Activated naive CD8-positive, alpha-beta T cell treated with anti-CD3 and anti-CD28 coated beads, Interleukin-2, amount 10 ng/mL, durations not matched to agents 7 days and 5 days (primary cell): ENCODE measurements around the gene CNGA1. TPM values are rescaled to one million over a fixed set of nuclear protein-coding genes. Genes with fewer than 3 reads are reported as not detected.
"Not testable (repeated sequence)": the region's sequence is repeated elsewhere in the genome, so short reads cannot be mapped to it uniquely, and the experiment has no call there.

Experiments
- ATAC-seq: fragments of 150-1000 bp; cut with Tn5 transposase; one replicate; pipeline ENCODE4 v1.10.0; 2021; ENCODE audit warnings: low read depth, moderate library complexity
- POLR2A ChIA-PET: fragments of 350-600 bp; sonication (Branson Sonifier 250); formaldehyde crosslinking; loops from one replicate; lab custom pipeline; 2021; ENCODE audit warnings: antibody characterized with exemption; lab: Charles Lee
- DNase-seq: peaks from one replicate; pipeline ENCODE4 v3.0.0; 2021
- H3K27ac Mint-ChIP-seq: one replicate; pipeline ENCODE4 v1.8.0; 2022; ENCODE audit warnings: mild to moderate bottlenecking, mixed read lengths
- H3K27me3 Mint-ChIP-seq: one replicate; pipeline ENCODE4 v1.8.0; 2022; ENCODE audit warnings: mild to moderate bottlenecking, moderate library complexity, mixed read lengths
- H3K36me3 Mint-ChIP-seq: one replicate; pipeline ENCODE4 v1.8.0; 2021; ENCODE audit warnings: mild to moderate bottlenecking, mixed read lengths
- H3K4me1 Mint-ChIP-seq: one replicate; pipeline ENCODE4 v1.8.0; 2021; ENCODE audit warnings: mixed read lengths
- H3K4me3 Mint-ChIP-seq: one replicate; pipeline ENCODE4 v1.8.0; 2022; ENCODE audit warnings: mild to moderate bottlenecking, moderate library complexity, mixed read lengths
- H3K9me3 Mint-ChIP-seq: one replicate; pipeline ENCODE4 v1.8.0; 2021; ENCODE audit warnings: mixed read lengths
- total RNA-seq, 2 experiments: library from RNA; stranded (reverse); gene quantifications; one replicate each; pipeline ENCODE4 v1.2.3, GENCODE V29; 2021

The CNGA1 gene
- total RNA-seq, 2 experiments from 2014 or later, result not detected

DNA sequence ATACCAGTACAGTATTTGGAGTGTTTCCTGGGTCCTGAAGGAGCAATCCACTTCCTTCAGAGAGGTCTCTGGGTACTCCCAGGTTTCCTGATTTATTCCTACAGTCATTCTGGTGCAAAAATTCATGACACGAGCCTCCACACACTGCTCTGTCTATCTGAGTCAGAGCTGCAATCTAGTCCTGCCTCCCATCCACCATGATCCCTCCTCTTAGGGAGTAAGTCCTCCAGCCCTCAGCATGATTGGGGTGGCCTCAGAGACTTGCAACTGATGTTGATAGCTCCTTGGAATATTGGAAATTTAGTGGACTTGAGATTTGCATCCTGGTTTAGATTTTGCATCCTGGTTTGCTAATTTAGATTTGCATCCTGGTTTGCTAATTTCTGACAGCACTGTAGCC is 20.5 kb downstream of the CNGA1 start:
- H3K9me3 Mint-ChIP-seq, result peaks cover 11% of the 10 kb centered on the region
- no peak overlapping the region for H3K4me3 Mint-ChIP-seq
- no peaks in the 10 kb centered on the region for H3K27me3 Mint-ChIP-seq
- POLR2A ChIA-PET, result no interaction called here
- H3K4me1 Mint-ChIP-seq, result peaks cover 10% of the 10 kb centered on the region
- DNase-seq (no peak), ATAC-seq (no peak)
- H3K36me3 Mint-ChIP-seq, result peaks cover 3% of the 10 kb centered on the region
- H3K27ac Mint-ChIP-seq, result no peak overlapping the region

DNA sequence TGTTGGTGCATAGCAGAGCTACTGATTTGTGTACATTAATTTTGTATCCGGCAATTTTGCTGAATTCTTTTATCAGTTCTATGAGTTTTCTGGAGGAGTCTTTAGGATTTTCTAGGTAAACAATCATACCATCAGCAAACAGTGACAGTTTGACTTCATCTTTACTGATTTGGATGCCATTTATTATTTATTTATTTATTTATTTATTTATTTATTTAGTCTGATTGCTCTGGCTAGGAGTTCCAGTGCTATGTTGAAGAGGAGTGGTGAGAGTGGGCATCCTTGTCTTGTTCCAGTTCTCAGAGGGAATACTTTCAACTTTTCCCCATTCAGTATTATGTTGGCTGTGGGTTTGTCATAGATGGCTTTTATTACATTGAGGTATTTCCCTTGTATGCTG is 24.0 kb downstream of the CNGA1 start:
- H3K4me1 Mint-ChIP-seq, result peaks cover 10% of the 10 kb centered on the region
- POLR2A ChIA-PET, ATAC-seq: not testable (repeated sequence)

GRCh38 chr4:47990145-47990544 is 26.3 kb downstream of the CNGA1 start:
- no peak overlapping the region for H3K4me3 Mint-ChIP-seq
- H3K36me3 Mint-ChIP-seq, result peaks cover 3% of the 10 kb centered on the region
- H3K9me3 Mint-ChIP-seq, result peaks cover 11% of the 10 kb centered on the region
- no peak for ATAC-seq
- peaks cover 10% of the 10 kb centered on the region for H3K4me1 Mint-ChIP-seq
- no peak overlapping the region for H3K27ac Mint-ChIP-seq
- POLR2A ChIA-PET, result no interaction called here
- H3K27me3 Mint-ChIP-seq, result peaks cover 6% of the 10 kb centered on the region
- DNase-seq, result no peak

More for the DNA sequence above, 24.0 kb downstream of the CNGA1 start:
- not testable (repeated sequence) for H3K27me3 Mint-ChIP-seq, H3K27ac Mint-ChIP-seq, H3K36me3 Mint-ChIP-seq, DNase-seq, H3K4me3 Mint-ChIP-seq
- H3K9me3 Mint-ChIP-seq, result peaks cover 13% of the 10 kb centered on the region

DNA sequence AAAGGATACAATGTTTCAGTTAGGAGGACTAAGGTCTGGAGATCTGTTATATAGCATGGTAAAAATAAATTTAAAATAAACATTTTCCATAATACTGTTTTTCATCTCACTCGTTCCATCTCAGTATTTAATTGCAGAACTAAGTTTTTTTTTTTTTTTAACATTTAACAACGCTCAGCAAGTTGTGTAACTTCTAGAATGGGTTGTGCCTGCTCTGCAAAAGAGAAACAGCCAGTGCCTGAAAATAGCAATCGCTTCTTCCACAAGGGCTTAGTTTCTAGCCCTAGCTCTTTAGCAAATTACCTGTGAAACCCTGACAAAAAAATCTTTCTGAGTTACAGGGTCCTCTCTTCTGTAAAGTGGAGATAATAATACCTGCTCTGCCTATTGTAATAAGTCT is 41.9 kb downstream of the CNGA1 start:
- H3K9me3 Mint-ChIP-seq, result no peaks in the 10 kb centered on the region
- H3K27me3 Mint-ChIP-seq, result no peaks in the 10 kb centered on the region
- no peak overlapping the region for H3K27ac Mint-ChIP-seq
- DNase-seq (no peak), ATAC-seq (no peak)
- POLR2A ChIA-PET, result no interaction called here
- no peaks in the 10 kb centered on the region for H3K36me3 Mint-ChIP-seq
- no peaks in the 10 kb centered on the region for H3K4me1 Mint-ChIP-seq
- no peak overlapping the region for H3K4me3 Mint-ChIP-seq

DNA sequence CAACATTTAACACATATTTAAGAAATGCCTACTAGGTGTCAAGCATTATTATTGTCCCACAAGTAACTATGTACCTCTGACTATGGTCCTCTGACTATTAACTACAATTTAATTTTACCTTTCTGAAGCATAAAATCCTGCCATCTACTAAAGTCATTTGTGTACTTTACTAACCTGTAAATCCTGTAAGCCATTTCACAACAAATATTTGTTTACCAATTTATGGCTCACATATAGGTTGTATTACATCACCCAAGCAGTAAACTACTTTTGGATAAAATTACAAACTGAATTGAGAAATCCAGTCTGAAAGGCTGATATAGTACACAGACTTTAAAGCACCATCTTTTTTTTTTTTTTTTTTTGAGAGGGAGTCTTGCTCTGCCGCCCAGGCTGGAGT is 43.8 kb downstream of the CNGA1 start:
- POLR2A ChIA-PET, result no interaction called here
- ATAC-seq, result no peak
- Mint-ChIP-seq H3K36me3 (no peaks in the 10 kb centered on the region), H3K9me3 (no peaks in the 10 kb centered on the region), H3K4me1 (no peaks in the 10 kb centered on the region), H3K27me3 (no peaks in the 10 kb centered on the region), H3K4me3 (no peak overlapping the region), H3K27ac (no peak overlapping the region)
- no peak for DNase-seq

GRCh38 chr4:47972181-47972580 is 44.3 kb downstream of the CNGA1 start:
- no peak for ATAC-seq
- H3K27me3 Mint-ChIP-seq, result no peaks in the 10 kb centered on the region
- DNase-seq, result no peak
- no peaks in the 10 kb centered on the region for H3K9me3 Mint-ChIP-seq
- POLR2A ChIA-PET, result no interaction called here
- no peak overlapping the region for H3K4me3 Mint-ChIP-seq
- no peaks in the 10 kb centered on the region for H3K36me3 Mint-ChIP-seq
- H3K4me1 Mint-ChIP-seq, result no peaks in the 10 kb centered on the region
- no peak overlapping the region for H3K27ac Mint-ChIP-seq

DNA sequence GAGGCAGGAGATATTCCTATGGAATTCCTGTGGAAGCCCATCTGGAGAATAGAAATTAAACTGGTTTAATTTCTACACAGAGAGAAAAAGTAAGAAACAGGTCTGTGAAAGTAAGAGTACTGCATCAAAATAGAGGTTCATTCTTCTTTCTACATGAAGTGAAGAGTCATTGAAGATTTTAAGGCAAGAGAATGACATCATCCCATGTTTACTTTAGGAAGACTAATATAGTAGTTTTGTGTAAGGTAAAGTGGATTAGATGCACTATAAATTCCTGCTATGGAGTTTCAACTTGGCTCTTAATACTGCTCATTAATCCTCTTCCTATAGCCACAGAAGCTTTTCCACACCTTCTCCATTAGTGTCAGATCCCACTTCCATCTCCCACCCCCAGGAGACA is 47.6 kb downstream of the CNGA1 start:
- H3K4me3 Mint-ChIP-seq, result no peak overlapping the region
- H3K36me3 Mint-ChIP-seq, result no peaks in the 10 kb centered on the region
- H3K9me3 Mint-ChIP-seq, result no peaks in the 10 kb centered on the region
- no peaks in the 10 kb centered on the region for H3K4me1 Mint-ChIP-seq
- ATAC-seq, result no peak
- DNase-seq, result no peak
- peaks cover 4% of the 10 kb centered on the region for H3K27me3 Mint-ChIP-seq
- no peak overlapping the region for H3K27ac Mint-ChIP-seq
- POLR2A ChIA-PET, result no interaction called here

DNA sequence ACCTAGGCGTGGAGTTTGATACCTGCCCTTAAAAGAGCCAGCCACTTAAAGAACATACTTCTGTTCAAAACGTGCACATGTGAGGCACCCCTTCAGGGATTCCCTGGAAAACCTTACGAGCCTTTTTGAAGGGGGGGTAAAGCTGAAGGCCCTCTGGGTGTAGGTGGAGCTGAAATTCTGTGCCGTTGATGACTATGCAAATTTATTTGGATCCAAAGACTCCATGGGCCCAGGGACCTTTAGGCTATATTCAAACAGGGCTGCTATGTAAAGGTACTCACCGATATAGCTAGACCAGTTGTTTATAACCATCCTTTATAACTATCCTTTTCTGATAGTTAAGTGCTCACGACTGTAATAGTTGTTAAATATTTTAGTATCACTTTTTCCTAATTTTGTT is 61.8 kb downstream of the CNGA1 start:
- DNase-seq (no peak), ATAC-seq (no peak)
- POLR2A ChIA-PET, result no interaction called here
- Mint-ChIP-seq H3K4me3 (no peak overlapping the region), H3K27ac (no peak overlapping the region), H3K36me3 (no peaks in the 10 kb centered on the region), H3K9me3 (peaks cover 3% of the 10 kb centered on the region), H3K27me3 (peaks cover 3% of the 10 kb centered on the region), H3K4me1 (no peaks in the 10 kb centered on the region)

DNA sequence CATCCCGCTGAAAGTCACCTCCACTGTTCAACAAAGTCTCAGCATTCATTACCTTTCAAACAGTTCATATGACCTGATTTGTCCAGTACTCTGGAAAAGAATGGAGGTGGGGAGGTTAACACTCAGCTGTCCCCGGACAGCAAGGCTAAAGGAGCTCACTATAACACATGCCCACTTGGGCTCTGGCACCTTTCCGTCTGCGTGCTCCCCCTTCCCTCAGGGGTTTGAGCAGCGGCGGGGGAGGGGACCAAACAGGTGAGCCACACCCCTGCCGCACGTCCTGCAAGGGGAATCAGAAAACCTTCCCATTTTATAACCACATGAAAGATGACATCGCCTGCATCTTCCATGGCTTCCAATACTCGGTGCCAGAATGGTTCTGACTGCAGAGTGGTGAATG is 62.2 kb downstream of the CNGA1 start:
- H3K9me3 Mint-ChIP-seq, result peaks cover 3% of the 10 kb centered on the region
- H3K4me1 Mint-ChIP-seq, result no peaks in the 10 kb centered on the region
- no peak overlapping the region for H3K4me3 Mint-ChIP-seq
- H3K27ac Mint-ChIP-seq, result no peak overlapping the region
- no peaks in the 10 kb centered on the region for H3K36me3 Mint-ChIP-seq
- no peak for DNase-seq
- POLR2A ChIA-PET, result no interaction called here
- ATAC-seq, result no peak
- peaks cover 3% of the 10 kb centered on the region for H3K27me3 Mint-ChIP-seq

GRCh38 chr4:47945930-47946726 is 70.4 kb downstream of the CNGA1 start:
- no peak for ATAC-seq
- Mint-ChIP-seq H3K36me3 (no peaks in the 10 kb centered on the region), H3K4me3 (no peak overlapping the region), H3K27me3 (no peaks in the 10 kb centered on the region), H3K9me3 (peaks cover 3% of the 10 kb centered on the region), H3K27ac (no peak overlapping the region), H3K4me1 (no peaks in the 10 kb centered on the region)
- DNase-seq, result no peak
- POLR2A ChIA-PET, result no interaction called here

- ATAC-seq (no peak), DNase-seq (no peak)
- Mint-ChIP-seq H3K36me3 (no peaks in the 10 kb centered on the region), H3K27ac (no peak overlapping the region), H3K9me3 (no peaks in the 10 kb centered on the region), H3K4me1 (no peaks in the 10 kb centered on the region), H3K27me3 (peaks cover 6% of the 10 kb centered on the region), H3K4me3 (no peak overlapping the region)
- POLR2A ChIA-PET, result no interaction called here
These were observed 74.2 kb downstream of the CNGA1 start for GRCh38 chr4:47942081-47942819.

GRCh38 chr4:47939456-47939855 is 77.0 kb downstream of the CNGA1 start:
- Mint-ChIP-seq H3K27ac (no peak overlapping the region), H3K36me3 (no peaks in the 10 kb centered on the region), H3K27me3 (peaks cover 12% of the 10 kb centered on the region), H3K4me3 (no peak overlapping the region), H3K4me1 (no peaks in the 10 kb centered on the region), H3K9me3 (no peaks in the 10 kb centered on the region)
- ATAC-seq, result no peak
- POLR2A ChIA-PET, result no interaction called here
- DNase-seq, result no peak

- DNase-seq (no peak), ATAC-seq (no peak)
- Mint-ChIP-seq H3K27ac (no peak overlapping the region), H3K27me3 (peaks cover 12% of the 10 kb centered on the region), H3K36me3 (no peaks in the 10 kb centered on the region), H3K9me3 (no peaks in the 10 kb centered on the region), H3K4me1 (no peaks in the 10 kb centered on the region), H3K4me3 (no peak overlapping the region)
- POLR2A ChIA-PET, result no interaction called here
These were observed 80.1 kb downstream of the CNGA1 start for GRCh38 chr4:47936336-47936735.

DNA sequence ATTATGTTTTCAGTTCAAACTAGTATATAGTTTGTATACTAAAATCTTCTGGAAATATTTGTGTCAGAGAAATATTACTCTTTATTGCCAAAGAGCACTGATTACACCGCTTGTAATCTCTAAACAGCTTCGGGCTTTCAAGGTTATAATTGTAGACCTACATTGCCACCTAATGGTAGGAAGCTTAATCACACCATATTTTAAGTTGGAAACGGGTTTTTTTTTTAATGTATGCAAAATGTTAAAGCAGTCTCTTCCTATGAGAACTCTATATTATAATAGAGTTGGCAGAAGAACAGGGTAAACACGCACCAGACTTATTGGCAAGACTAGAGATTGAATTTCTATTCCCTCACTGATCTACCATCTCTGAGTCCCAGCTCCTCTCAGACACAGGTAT is 82.6 kb downstream of the CNGA1 start:
- Mint-ChIP-seq H3K36me3 (no peaks in the 10 kb centered on the region), H3K9me3 (no peaks in the 10 kb centered on the region), H3K27ac (no peak overlapping the region), H3K27me3 (peaks cover 20% of the 10 kb centered on the region), H3K4me1 (no peaks in the 10 kb centered on the region), H3K4me3 (no peak overlapping the region)
- ATAC-seq (no peak), DNase-seq (no peak)
- POLR2A ChIA-PET, result no interaction called here
